Neural cell (in vitro differentiated cells): ENCODE measurements around the gene AKAP3.

Experiments used
- EP300 ChIP-seq: fragments of 450-650 bp; conservative IDR thresholded peaks from 2 replicates; pipeline ENCODE4 v1.6.1; 2014; ENCODE audit warnings: antibody characterized with exemption, mild to moderate bottlenecking, moderate library complexity; ENCODE audit not compliant: poor library complexity, severe bottlenecking
- EZH2 ChIP-seq: fragments of 200-600, 300-800 bp; shearing (Covaris generic), sonication (generic); IDR thresholded peaks from 2 replicates; pipeline ENCODE4 v1.6.1; 2014; ENCODE audit warnings: antibody characterized with exemption, low read length, borderline replicate concordance, mild to moderate bottlenecking; ENCODE audit not compliant: insufficient read depth, poor library complexity, severe bottlenecking
- MXI1 ChIP-seq: fragments of 450-650 bp; conservative IDR thresholded peaks from 2 replicates; pipeline ENCODE4 v1.6.1; 2014; ENCODE audit warnings: antibody characterized with exemption, mild to moderate bottlenecking; ENCODE audit not compliant: poor library complexity, severe bottlenecking
- POLR2AphosphoS5 ChIP-seq: IDR thresholded peaks from 2 replicates; pipeline ENCODE4 v1.6.1; 2012
- RAD21 ChIP-seq: fragments of 450-650 bp; conservative IDR thresholded peaks from 2 replicates; pipeline ENCODE4 v1.6.1; 2014; ENCODE audit warnings: antibody characterized with exemption, mild to moderate bottlenecking, moderate library complexity
- TAF1 ChIP-seq: IDR thresholded peaks from 2 replicates; pipeline ENCODE4 v1.6.1; 2012; ENCODE audit warnings: low read depth
- TF ChIP-seq, protein P1 (sequence below): fragments of 450-650 bp; IDR thresholded peaks from 2 replicates; pipeline ENCODE4 v1.5.1; 2014; ENCODE audit warnings: antibody characterized with exemption, mild to moderate bottlenecking, moderate library complexity; ENCODE audit not compliant: poor library complexity, severe bottlenecking

DNA sequence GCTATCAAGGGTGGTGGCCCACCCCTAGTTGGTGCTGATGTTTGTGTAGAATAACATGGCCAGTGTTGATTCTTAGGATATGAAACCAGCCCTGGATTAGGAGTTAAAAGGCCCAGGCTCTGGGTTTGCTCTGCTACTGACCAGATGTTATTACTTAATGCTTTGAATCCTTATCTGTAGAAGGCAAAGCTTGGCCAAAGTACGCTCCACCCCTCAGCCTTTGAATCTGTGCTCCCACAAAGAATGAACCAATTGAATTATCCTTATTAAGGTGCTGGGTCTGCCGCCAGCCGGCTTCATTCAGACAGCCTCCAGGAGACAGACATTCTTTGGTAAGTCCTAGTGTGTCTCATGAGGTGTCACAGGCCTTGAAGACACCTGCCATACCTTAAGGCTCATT lies 41.8 kb downstream of the AKAP3 start:
- no peak for TF ChIP-seq EP300
- TF ChIP-seq POLR2AphosphoS5: no peak
- TF ChIP-seq, protein P1, sequence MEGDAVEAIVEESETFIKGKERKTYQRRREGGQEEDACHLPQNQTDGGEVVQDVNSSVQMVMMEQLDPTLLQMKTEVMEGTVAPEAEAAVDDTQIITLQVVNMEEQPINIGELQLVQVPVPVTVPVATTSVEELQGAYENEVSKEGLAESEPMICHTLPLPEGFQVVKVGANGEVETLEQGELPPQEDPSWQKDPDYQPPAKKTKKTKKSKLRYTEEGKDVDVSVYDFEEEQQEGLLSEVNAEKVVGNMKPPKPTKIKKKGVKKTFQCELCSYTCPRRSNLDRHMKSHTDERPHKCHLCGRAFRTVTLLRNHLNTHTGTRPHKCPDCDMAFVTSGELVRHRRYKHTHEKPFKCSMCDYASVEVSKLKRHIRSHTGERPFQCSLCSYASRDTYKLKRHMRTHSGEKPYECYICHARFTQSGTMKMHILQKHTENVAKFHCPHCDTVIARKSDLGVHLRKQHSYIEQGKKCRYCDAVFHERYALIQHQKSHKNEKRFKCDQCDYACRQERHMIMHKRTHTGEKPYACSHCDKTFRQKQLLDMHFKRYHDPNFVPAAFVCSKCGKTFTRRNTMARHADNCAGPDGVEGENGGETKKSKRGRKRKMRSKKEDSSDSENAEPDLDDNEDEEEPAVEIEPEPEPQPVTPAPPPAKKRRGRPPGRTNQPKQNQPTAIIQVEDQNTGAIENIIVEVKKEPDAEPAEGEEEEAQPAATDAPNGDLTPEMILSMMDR: no peak
- TF ChIP-seq EZH2: no peak
- no peak for TF ChIP-seq RAD21
- TF ChIP-seq MXI1: no peak
- no peak for TF ChIP-seq TAF1
